Testis (tissue), 3 donors: ENCODE data around the gene URB1. TPM values are rescaled to one million over a fixed set of nuclear protein-coding genes. Genes with fewer than 3 reads are reported as not detected.

ENCODE experiments used
- DNase-seq: peaks from one replicate; pipeline ENCODE4 v3.0.0-alpha.2; 2019
- H3K27ac ChIP-seq, 2 donors: fragments of 200-600 bp; sonication (generic); one replicate each; pipeline ENCODE4 v1.5.1; 2019
- H3K27me3 ChIP-seq: fragments of 200-600 bp; sonication (generic); one replicate; pipeline ENCODE4 v1.5.1; 2019
- H3K36me3 ChIP-seq: fragments of 200-600 bp; sonication (generic); one replicate; pipeline ENCODE4 v1.5.1; 2017; ENCODE audit warnings: low read depth; ENCODE audit errors: missing control alignments
- H3K4me1 ChIP-seq: fragments of 200-600 bp; sonication (generic); one replicate; pipeline ENCODE4 v1.5.1; 2019
- H3K4me3 ChIP-seq, 2 donors: fragments of 200-600 bp; sonication (generic); one replicate each; pipeline ENCODE4 v1.5.1; 2017 to 2019
- H3K9me3 ChIP-seq: fragments of 200-600 bp; sonication (generic); one replicate; pipeline ENCODE4 v1.5.1; 2017
- POLR2A ChIP-seq: fragments of 450-650 bp; IDR thresholded peaks from one replicate; pipeline ENCODE4 v1.6.1; 2017; ENCODE audit warnings: antibody characterized with exemption, mild to moderate bottlenecking, moderate library complexity
- WGBS, 2 donors: methylation state at CpG; one replicate each; pipeline ENCODE4 v1.1.5; 2018; 5-methylcytosine and 5-hydroxymethylcytosine counted together
- intact Hi-C: fragments of 100-400 bp; cut with DNase I; formaldehyde crosslinking; loops from one replicate; pipeline ENCODE4 v1.15.1; 2023; ENCODE audit warnings: low total_unique reads
- polyA plus RNA-seq: library from polyadenylated mRNA; stranded (reverse); fragments of 350-450 nt; fragmentation: Illumina TruSeq; extraction: RNeasy Lipid Tissue Mini Kit (QIAGEN cat#74804); gene quantifications from one replicate; pipeline ENCODE4 v1.2.3, GENCODE V29; 2014; ENCODE audit warnings: low read depth, low replicate concordance; ENCODE audit not compliant: insufficient read depth
- total RNA-seq, 2 donors: library from RNA; depleted of rRNA; stranded (reverse); fragments of >200 nt; gene quantifications; one replicate each; pipeline ENCODE4 v1.2.3, GENCODE V29; 2016
- TF ChIP-seq, protein P1 (sequence below), 3 experiments: fragments of 450-650 bp in 2 of 3; fragments of 200-600 bp in 1 of 3; sonication (generic) in 1 of 3; IDR thresholded peaks; one replicate each; pipeline ENCODE4 v1.5.1; 2016 to 2019; ENCODE audit warnings: antibody characterized with exemption in 3 of 3, mild to moderate bottlenecking in 2 of 3, moderate library complexity in 1 of 3

Gene URB1
- total and polyA plus RNA-seq, 3 donors from 2014 or later = 16.6 to 41.4 (median 38.8) TPM

DNA sequence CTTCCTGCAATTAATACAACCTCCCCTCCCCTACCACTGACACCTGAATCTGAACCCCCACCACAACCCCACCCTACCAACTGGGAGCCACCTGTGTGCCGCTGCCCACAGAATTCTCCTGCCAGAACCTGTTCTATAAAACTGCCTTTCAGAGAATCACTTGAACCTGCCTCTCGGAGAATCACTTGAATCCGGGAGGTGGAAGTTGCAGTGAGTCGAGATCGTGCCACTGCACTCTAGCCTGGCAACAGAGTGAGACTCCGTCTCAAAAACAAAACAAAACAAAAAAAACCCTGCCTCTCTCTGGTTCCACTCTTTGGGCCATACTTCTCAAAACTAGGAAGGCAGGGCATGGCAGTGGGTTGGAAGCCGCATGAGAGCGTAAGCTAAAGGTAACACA lies 5.7 kb downstream of the URB1 start:
- Histone ChIP-seq H3K4me3 (no peak overlapping the region), H3K36me3 (no peaks in the 10 kb centered on the region), H3K9me3 (no peaks in the 10 kb centered on the region), H3K4me1 (peaks cover 10% of the 10 kb centered on the region), H3K27me3 (no peaks in the 10 kb centered on the region), H3K27ac (no peak overlapping the region)
- TF ChIP-seq, protein P1, sequence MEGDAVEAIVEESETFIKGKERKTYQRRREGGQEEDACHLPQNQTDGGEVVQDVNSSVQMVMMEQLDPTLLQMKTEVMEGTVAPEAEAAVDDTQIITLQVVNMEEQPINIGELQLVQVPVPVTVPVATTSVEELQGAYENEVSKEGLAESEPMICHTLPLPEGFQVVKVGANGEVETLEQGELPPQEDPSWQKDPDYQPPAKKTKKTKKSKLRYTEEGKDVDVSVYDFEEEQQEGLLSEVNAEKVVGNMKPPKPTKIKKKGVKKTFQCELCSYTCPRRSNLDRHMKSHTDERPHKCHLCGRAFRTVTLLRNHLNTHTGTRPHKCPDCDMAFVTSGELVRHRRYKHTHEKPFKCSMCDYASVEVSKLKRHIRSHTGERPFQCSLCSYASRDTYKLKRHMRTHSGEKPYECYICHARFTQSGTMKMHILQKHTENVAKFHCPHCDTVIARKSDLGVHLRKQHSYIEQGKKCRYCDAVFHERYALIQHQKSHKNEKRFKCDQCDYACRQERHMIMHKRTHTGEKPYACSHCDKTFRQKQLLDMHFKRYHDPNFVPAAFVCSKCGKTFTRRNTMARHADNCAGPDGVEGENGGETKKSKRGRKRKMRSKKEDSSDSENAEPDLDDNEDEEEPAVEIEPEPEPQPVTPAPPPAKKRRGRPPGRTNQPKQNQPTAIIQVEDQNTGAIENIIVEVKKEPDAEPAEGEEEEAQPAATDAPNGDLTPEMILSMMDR (IDR thresholded peaks at IDR 0.05) = no peak
- TF ChIP-seq POLR2A = no peak
- intact Hi-C loops = no loop called here
- WGBS, 2 donors = 88 to 94% methylated on average over 8 of the region's 8 CpGs
- no peak for DNase-seq

GRCh38 chr21:32386195-32386870 lies 6.5 kb downstream of the URB1 start:
- no peak overlapping the region for H3K4me3 ChIP-seq
- H3K27me3 ChIP-seq = no peaks in the 10 kb centered on the region
- no peaks in the 10 kb centered on the region for H3K9me3 ChIP-seq
- TF ChIP-seq, protein P1 (IDR thresholded peaks at IDR 0.05) = no peak
- TF ChIP-seq POLR2A = no peak
- peaks cover 3% of the 10 kb centered on the region for H3K4me1 ChIP-seq
- WGBS, 2 donors = 56 to 65% methylated on average over 6 of the region's 6 CpGs
- intact Hi-C loops = no loop called here
- H3K27ac ChIP-seq = no peak overlapping the region
- H3K36me3 ChIP-seq = no peaks in the 10 kb centered on the region
- DNase-seq = peak; percentile 63

DNA sequence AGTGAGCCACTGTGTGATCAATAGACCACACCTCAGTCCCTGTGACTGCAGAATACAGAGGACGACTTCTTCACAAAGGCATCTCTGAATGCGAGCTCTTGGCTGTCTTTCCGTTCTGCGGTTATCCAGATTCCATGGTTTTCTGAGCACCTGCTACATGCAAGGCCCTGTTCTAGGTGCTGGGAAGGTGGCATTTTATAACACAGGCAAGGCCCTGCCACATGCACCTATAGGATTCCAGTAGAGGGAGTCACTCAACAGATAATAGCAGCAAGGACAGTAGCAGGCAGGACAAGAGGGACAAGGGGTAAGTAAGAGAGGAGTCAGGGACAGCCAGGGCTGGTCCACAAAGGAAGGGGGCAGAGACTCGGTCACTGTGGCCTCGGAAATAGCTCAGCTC lies 9.0 kb downstream of the URB1 start:
- H3K27me3 ChIP-seq = no peaks in the 10 kb centered on the region
- TF ChIP-seq, protein P1 (IDR thresholded peaks at IDR 0.05) = no peak
- TF ChIP-seq POLR2A = no peak

GRCh38 chr21:32382108-32382644 lies 10.6 kb downstream of the URB1 start:
- intact Hi-C loops = no loop called here
- TF ChIP-seq, protein P1 (IDR thresholded peaks at IDR 0.05) = no peak
- TF ChIP-seq POLR2A = no peak
- no peaks in the 10 kb centered on the region for H3K9me3 ChIP-seq
- no peak overlapping the region for H3K4me3 ChIP-seq
- no peaks in the 10 kb centered on the region for H3K36me3 ChIP-seq
- peak overlapping the region; percentile 26 to 50 for H3K27ac ChIP-seq
- no peak for DNase-seq
- H3K4me1 ChIP-seq = peaks cover 3% of the 10 kb centered on the region
- 73 to 81% methylated on average over 10 of the region's 10 CpGs for WGBS, 2 donors
- no peaks in the 10 kb centered on the region for H3K27me3 ChIP-seq

More for the DNA sequence above, 9.0 kb downstream of the URB1 start:
- Histone ChIP-seq H3K36me3 (no peaks in the 10 kb centered on the region), H3K9me3 (no peaks in the 10 kb centered on the region), H3K27ac (no peak overlapping the region), H3K4me3 (no peak overlapping the region), H3K4me1 (peaks cover 3% of the 10 kb centered on the region)
- DNase-seq = no peak
- intact Hi-C loops = no loop called here
- whole genome bisulfite sequencing, 2 donors = 91 to 92% methylated on average over 6 of the region's 6 CpGs

DNA sequence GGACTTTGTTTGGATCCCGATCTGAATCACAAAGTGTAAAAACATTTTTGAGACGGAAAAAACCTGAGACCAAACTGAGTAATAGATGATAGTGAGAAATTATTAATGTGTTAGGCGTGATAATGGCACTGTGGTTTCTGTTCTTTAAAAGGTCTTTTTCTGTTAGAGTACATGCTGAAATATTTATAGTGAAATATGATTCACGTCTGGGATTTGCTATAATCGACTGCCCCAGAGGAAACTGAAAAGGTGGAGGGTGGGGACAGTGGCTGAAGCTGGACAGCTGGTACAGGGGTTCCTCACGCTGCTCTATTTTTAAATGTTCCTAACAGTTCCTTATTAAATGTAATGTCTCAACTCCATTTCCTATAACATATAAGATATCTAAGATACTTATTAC lies 11.2 kb downstream of the URB1 start:
- H3K27ac ChIP-seq = peak overlapping the region in 1 of 2 donors; percentile 50
- no peaks in the 10 kb centered on the region for H3K27me3 ChIP-seq
- DNase-seq = no peak
- H3K36me3 ChIP-seq = no peaks in the 10 kb centered on the region
- no peak overlapping the region for H3K4me3 ChIP-seq
- TF ChIP-seq, protein P1 (IDR thresholded peaks at IDR 0.05) = no peak
- no peak for TF ChIP-seq POLR2A
- WGBS, 2 donors = 57 to 65% methylated on average over 6 of the region's 6 CpGs
- no peaks in the 10 kb centered on the region for H3K9me3 ChIP-seq
- H3K4me1 ChIP-seq = peaks cover 3% of the 10 kb centered on the region
- intact Hi-C loops = no loop called here
